CD14-positive monocyte (primary cell): ENCODE measurements around the gene MYO3B. TPM values are rescaled to one million over a fixed set of nuclear protein-coding genes. Genes with fewer than 3 reads are reported as not detected.

ENCODE experiments used
- DNase-seq, 3 donors: peaks; one replicate each; pipeline ENCODE4 v3.0.0-alpha.2; 2011 to 2022
- H2AFZ ChIP-seq: 2 replicates; pipeline ENCODE4 v1.6.0; 2012; ENCODE audit warnings: mild to moderate bottlenecking, low read depth, low read length, inconsistent platforms; ENCODE audit not compliant: insufficient read depth, poor library complexity, severe bottlenecking
- H3K27ac ChIP-seq, 2 donors: 1 replicate in 1 of 2; 2 replicates in 1 of 2; pipeline ENCODE4 v1.5.1; 2012 to 2013; ENCODE audit warnings: low read length in 2 of 2, control low read depth in 1 of 2, inconsistent platforms in 1 of 2, low read depth in 1 of 2, mild to moderate bottlenecking in 1 of 2
- H3K27me3 ChIP-seq, 2 donors: one replicate each; pipeline versions ENCODE4 v1.6.0 to v1.6.1; 2011 to 2013; ENCODE audit warnings: low read length in 2 of 2; ENCODE audit not compliant: control insufficient read depth in 2 of 2, insufficient read depth in 2 of 2
- H3K36me3 ChIP-seq, 2 donors: replicated peaks in 1 of 2; 1 replicate in 1 of 2; 2 replicates in 1 of 2; pipeline versions ENCODE4 v1.5.1 to v1.6.1; 2012 to 2013; ENCODE audit warnings: low read length in 2 of 2, control low read depth in 1 of 2, inconsistent platforms in 1 of 2, mild to moderate bottlenecking in 1 of 2; ENCODE audit not compliant: insufficient read depth in 2 of 2, control insufficient read depth in 1 of 2
- H3K4me1 ChIP-seq, 2 donors: 1 replicate in 1 of 2; 2 replicates in 1 of 2; pipeline versions ENCODE4 v1.5.1 to v1.6.1; 2012 to 2013; ENCODE audit warnings: low read length in 2 of 2, control low read depth in 1 of 2, inconsistent platforms in 1 of 2, mild to moderate bottlenecking in 1 of 2, moderate library complexity in 1 of 2; ENCODE audit not compliant: insufficient read depth in 2 of 2, control insufficient read depth in 1 of 2
- H3K4me2 ChIP-seq: replicated peaks from 2 replicates; pipeline ENCODE3; 2012; ENCODE audit warnings: low read length, moderate library complexity, mild to moderate bottlenecking; ENCODE audit not compliant: poor library complexity, severe bottlenecking; ENCODE audit errors: extremely low read depth
- H3K4me3 ChIP-seq, 3 experiments: fragments of 200-600 bp in 1 of 3; sonication (generic) in 1 of 3; replicated peaks in 1 of 3; 1 replicate in 2 of 3; 2 replicates in 1 of 3; pipeline ENCODE4 v1.5.1; 2011 to 2013; ENCODE audit warnings: low read length in 3 of 3, mild to moderate bottlenecking in 3 of 3, control low read depth in 2 of 3, low read depth in 2 of 3, inconsistent platforms in 1 of 3, moderate library complexity in 1 of 3
- H3K79me2 ChIP-seq: 2 replicates; pipeline ENCODE4 v1.6.0; 2012; ENCODE audit warnings: mild to moderate bottlenecking, control low read depth, inconsistent platforms, low read length, moderate library complexity; ENCODE audit not compliant: insufficient read depth
- H3K9ac ChIP-seq: 2 replicates; pipeline ENCODE4 v1.6.0; 2017; ENCODE audit warnings: low read length, mild to moderate bottlenecking; ENCODE audit not compliant: insufficient read depth, poor library complexity, severe bottlenecking
- H3K9me3 ChIP-seq, 2 donors: replicated peaks in 1 of 2; 1 replicate in 1 of 2; 2 replicates in 1 of 2; pipeline versions ENCODE4 v1.5.1 to v1.6.1; 2012 to 2013; ENCODE audit warnings: low read length in 2 of 2, control low read depth in 1 of 2; ENCODE audit not compliant: control insufficient read depth in 1 of 2, insufficient read depth in 1 of 2
- H4K20me1 ChIP-seq: 2 replicates; pipeline ENCODE4 v1.6.0; 2012; ENCODE audit warnings: mild to moderate bottlenecking, low read length, control low read depth, moderate library complexity; ENCODE audit not compliant: insufficient read depth
- H3K27ac Mint-ChIP-seq, 7 donors: one replicate each; pipeline ENCODE4 v1.8.0; 2020; ENCODE audit warnings: mild to moderate bottlenecking in 7 of 7, mixed read lengths in 7 of 7, moderate library complexity in 6 of 7, inconsistent platforms in 2 of 7
- H3K27me3 Mint-ChIP-seq, 3 donors: one replicate each; pipeline ENCODE4 v1.8.0; 2021 to 2022; ENCODE audit warnings: low read depth in 3 of 3, mild to moderate bottlenecking in 3 of 3, mixed read lengths in 3 of 3, moderate library complexity in 3 of 3, inconsistent platforms in 1 of 3
- H3K36me3 Mint-ChIP-seq, 2 donors: one replicate each; pipeline ENCODE4 v1.8.0; 2020; ENCODE audit warnings: mixed read lengths in 2 of 2, inconsistent platforms in 1 of 2, mild to moderate bottlenecking in 1 of 2
- H3K4me1 Mint-ChIP-seq: one replicate; pipeline ENCODE4 v1.8.0; 2020; ENCODE audit warnings: mild to moderate bottlenecking, mixed read lengths
- H3K4me3 Mint-ChIP-seq, 2 donors: one replicate each; pipeline ENCODE4 v1.8.0; 2020; ENCODE audit warnings: mild to moderate bottlenecking in 2 of 2, mixed read lengths in 2 of 2, moderate library complexity in 1 of 2
- H3K9me3 Mint-ChIP-seq, 7 donors: one replicate each; pipeline ENCODE4 v1.8.0; 2020 to 2022; ENCODE audit warnings: mixed read lengths in 7 of 7, mild to moderate bottlenecking in 6 of 7, moderate library complexity in 6 of 7, inconsistent platforms in 2 of 7
- CTCF ChIP-seq: fragments of 200-600 bp; IDR thresholded peaks from one replicate; pipeline ENCODE4 v1.8.0; 2022; ENCODE audit warnings: antibody characterized with exemption, mild to moderate bottlenecking
- WGBS: methylation state at CpG from one replicate; pipeline ENCODE4 v1.1.5; 2013; ENCODE audit warnings: missing lambda C conversion rate; ENCODE audit not compliant: insufficient coverage; 5-methylcytosine and 5-hydroxymethylcytosine counted together
- intact Hi-C, 2 donors: fragments of 100-400 bp; cut with micrococcal nuclease; formaldehyde crosslinking; loops; one replicate each; pipeline versions ENCODE4 v1.15.0 to v1.15.1; 2023
- polyA plus RNA-seq, 3 donors: library from polyadenylated mRNA; depleted of rRNA in 1 of 3; unstranded in 2 of 3; stranded (reverse) in 1 of 3; fragments of 300-500 nt in 2 of 3; fragments of >200 nt in 1 of 3; fragmentation: Illumina TruSeq in 2 of 3; gene quantifications; 1 replicate in 2 of 3; 2 replicates in 1 of 3; pipeline ENCODE4 v1.2.3, GENCODE V29; 2012 to 2021

MYO3B gene
- polyA plus RNA-seq, 3 donors: not detected

- Histone ChIP-seq H3K27me3 (peaks cover 46 to 72% of the 10 kb centered on the region in 2 donors), H3K9ac (no peak overlapping the region), H2AFZ (no peak overlapping the region), H3K4me2 (no peak overlapping the region), H3K4me3 (no peak overlapping the region), H3K79me2 (no peaks in the 10 kb centered on the region), H3K27ac (no peak overlapping the region), H3K36me3 (no peaks in the 10 kb centered on the region), H4K20me1 (no peaks in the 10 kb centered on the region), H3K4me1 (no peaks in the 10 kb centered on the region), H3K9me3 (no peaks in the 10 kb centered on the region)
- TF ChIP-seq CTCF: no peak
- DNase-seq: no peak
- Mint-ChIP-seq H3K9me3 (no peaks in the 10 kb centered on the region), H3K4me1 (peaks cover 7% of the 10 kb centered on the region), H3K36me3 (no peaks in the 10 kb centered on the region), H3K4me3 (no peak overlapping the region), H3K27me3 (peaks cover 36 to 42% (median 39%) of the 10 kb centered on the region in 3 donors), H3K27ac (no peak overlapping the region)
- 0% methylated on average over 1 of the region's 3 CpGs for WGBS
- intact Hi-C loops: no loop called here
These were observed 187.7 kb downstream of the MYO3B start for GRCh38 chr2:170365686-170366085.

- Histone ChIP-seq H3K27me3 (peaks cover 43 to 61% of the 10 kb centered on the region in 2 donors), H4K20me1 (no peaks in the 10 kb centered on the region), H3K4me3 (no peak overlapping the region), H3K79me2 (no peaks in the 10 kb centered on the region), H2AFZ (no peak overlapping the region), H3K36me3 (no peaks in the 10 kb centered on the region), H3K4me1 (no peaks in the 10 kb centered on the region), H3K9me3 (no peaks in the 10 kb centered on the region), H3K4me2 (no peak overlapping the region), H3K9ac (no peak overlapping the region), H3K27ac (no peak overlapping the region)
- WGBS: no CpG with 5 or more reads among the region's 5 CpGs
- Mint-ChIP-seq H3K36me3 (no peaks in the 10 kb centered on the region), H3K27me3 (peaks cover 38 to 50% (median 40%) of the 10 kb centered on the region in 3 donors), H3K4me3 (peak overlapping the region in 1 of 2 donors; percentile 43), H3K4me1 (peaks cover 4% of the 10 kb centered on the region), H3K9me3 (no peaks in the 10 kb centered on the region), H3K27ac (no peak overlapping the region)
- intact Hi-C loops: no loop called here
- TF ChIP-seq CTCF: no peak
- no peak for DNase-seq
These were observed 190.4 kb downstream of the MYO3B start for GRCh38 chr2:170368370-170368769.
